ENCODE data around the gene LEKR1.

LEKR1 gene

DNA sequence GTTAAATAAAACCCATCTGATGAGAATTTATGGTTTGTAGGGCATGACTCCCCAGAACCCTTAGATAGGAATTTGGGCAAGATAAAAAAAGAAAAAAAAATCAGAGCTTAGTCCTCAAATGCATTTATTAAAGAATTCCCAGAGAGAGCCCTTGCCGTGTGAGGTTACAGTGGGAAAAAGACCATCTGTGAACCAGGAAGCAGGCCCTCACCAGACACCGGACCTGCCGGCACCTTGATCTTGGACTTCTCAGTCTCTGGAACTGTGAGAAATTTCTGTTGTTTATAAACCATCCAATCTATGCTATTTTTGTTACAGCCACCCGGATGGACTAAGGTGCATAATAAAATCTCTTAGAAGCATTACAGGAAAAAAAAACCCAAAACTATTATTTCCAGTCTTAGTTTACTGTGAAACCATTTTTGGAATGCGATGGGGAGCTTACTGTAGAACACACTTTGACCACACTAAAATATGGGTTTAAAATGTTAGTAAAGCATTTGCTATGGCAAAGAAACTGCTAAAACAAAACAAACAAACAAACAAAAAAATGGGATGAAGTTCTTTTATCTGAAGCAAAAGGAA is 72.2 kb downstream of the LEKR1 start:
- DNase-seq (no peak), ATAC-seq (ENCODE audit: insufficient read depth, low read depth) (no peak)
- no peak for TF ChIP-seq EZH2 (IDR thresholded peaks at IDR 0.05; ENCODE audit: borderline replicate concordance, low read depth, low read length, severe bottlenecking)
- TF ChIP-seq CTCF (IDR thresholded peaks at IDR 0.05; ENCODE audit: borderline replicate concordance, extremely low read depth, low read length, poor library complexity, severe bottlenecking): no peak
- Histone ChIP-seq H2AFZ (ENCODE audit: low read depth, low read length) (no peak overlapping the region), H3K4me3 (ENCODE audit: low read depth in 1 of 2, low read length in 2 of 2) (no peak overlapping the region), H3K36me3 (ENCODE audit: insufficient read depth, low read length) (no peaks in the 10 kb centered on the region), H4K20me1 (ENCODE audit: insufficient read depth, low read length) (no peaks in the 10 kb centered on the region), H3K9me3 (ENCODE audit: insufficient read depth, low read length, severe bottlenecking) (no peaks in the 10 kb centered on the region), H3K4me2 (ENCODE audit: insufficient read depth, low read length) (no peak overlapping the region), H3K27ac (ENCODE audit: low read length) (no peak overlapping the region), H3K9ac (ENCODE audit: low read depth, low read length) (no peak overlapping the region), H3K4me1 (ENCODE audit: insufficient read depth, low read length) (no peaks in the 10 kb centered on the region), H3K79me2 (ENCODE audit: insufficient read depth, low read length) (no peaks in the 10 kb centered on the region), H3K27me3 (ENCODE audit: insufficient read depth, low read length, poor library complexity) (no peaks in the 10 kb centered on the region)

DNA sequence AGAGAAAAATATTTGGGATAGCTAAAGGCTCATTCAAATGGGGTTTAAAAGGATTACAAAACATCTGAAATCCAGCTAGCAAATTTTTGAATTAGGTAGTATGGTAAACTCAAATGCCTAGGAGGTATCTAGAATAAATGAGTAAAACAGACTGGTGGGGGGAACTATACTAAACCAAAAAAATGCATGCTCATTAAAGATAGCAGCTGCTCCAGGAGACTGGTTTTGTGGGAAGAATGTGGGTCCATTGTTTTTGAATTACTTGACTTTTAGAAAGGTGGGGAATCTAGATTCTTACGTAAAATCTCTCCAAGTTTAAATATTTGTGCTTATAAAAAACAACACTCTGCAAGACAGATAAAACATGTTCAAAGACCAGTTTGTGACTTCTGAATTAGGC is 73.8 kb downstream of the LEKR1 start:
- no peaks in the 10 kb centered on the region for H3K79me2 ChIP-seq (ENCODE audit: insufficient read depth, low read length)
- H3K4me3 ChIP-seq (ENCODE audit: low read depth in 1 of 2, low read length in 2 of 2): no peak overlapping the region
- DNase-seq (no peak), ATAC-seq (ENCODE audit: insufficient read depth, low read depth) (no peak)
- no peak for TF ChIP-seq EZH2 (IDR thresholded peaks at IDR 0.05; ENCODE audit: borderline replicate concordance, low read depth, low read length, severe bottlenecking)
- TF ChIP-seq CTCF (IDR thresholded peaks at IDR 0.05; ENCODE audit: borderline replicate concordance, extremely low read depth, low read length, poor library complexity, severe bottlenecking): no peak
- no peaks in the 10 kb centered on the region for H3K9me3 ChIP-seq (ENCODE audit: insufficient read depth, low read length, severe bottlenecking)
- H3K27ac ChIP-seq (ENCODE audit: low read length): no peak overlapping the region
- H2AFZ ChIP-seq (ENCODE audit: low read depth, low read length): no peak overlapping the region
- no peak overlapping the region for H3K4me2 ChIP-seq (ENCODE audit: insufficient read depth, low read length)
- H3K4me1 ChIP-seq (ENCODE audit: insufficient read depth, low read length): no peaks in the 10 kb centered on the region
- H3K36me3 ChIP-seq (ENCODE audit: insufficient read depth, low read length): no peaks in the 10 kb centered on the region
- no peaks in the 10 kb centered on the region for H4K20me1 ChIP-seq (ENCODE audit: insufficient read depth, low read length)
- no peak overlapping the region for H3K9ac ChIP-seq (ENCODE audit: low read depth, low read length)
- no peaks in the 10 kb centered on the region for H3K27me3 ChIP-seq (ENCODE audit: insufficient read depth, low read length, poor library complexity)

DNA sequence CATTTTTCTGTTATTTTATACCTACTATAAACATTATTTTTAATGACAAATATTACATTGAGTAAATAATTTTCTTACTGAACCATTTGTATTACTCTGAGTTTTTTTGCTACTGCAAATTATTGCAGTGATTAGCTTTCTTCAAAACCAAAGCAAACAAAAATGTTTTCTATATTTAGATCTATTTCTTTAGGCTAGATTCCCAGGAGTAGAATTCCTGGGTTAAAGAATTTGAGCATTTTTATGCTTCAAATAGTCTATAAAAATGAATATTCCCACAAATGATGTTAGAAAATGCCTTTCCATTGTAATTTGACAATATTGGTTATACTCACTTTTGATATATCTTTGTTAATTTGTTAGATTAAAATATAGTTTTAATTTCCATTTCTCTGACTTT is 76.8 kb downstream of the LEKR1 start:
- Histone ChIP-seq H3K79me2 (ENCODE audit: insufficient read depth, low read length) (no peaks in the 10 kb centered on the region), H3K9ac (ENCODE audit: low read depth, low read length) (no peak overlapping the region), H3K4me1 (ENCODE audit: insufficient read depth, low read length) (no peaks in the 10 kb centered on the region), H3K9me3 (ENCODE audit: insufficient read depth, low read length, severe bottlenecking) (no peaks in the 10 kb centered on the region), H2AFZ (ENCODE audit: low read depth, low read length) (no peak overlapping the region), H3K4me3 (ENCODE audit: low read depth in 1 of 2, low read length in 2 of 2) (no peak overlapping the region), H3K36me3 (ENCODE audit: insufficient read depth, low read length) (no peaks in the 10 kb centered on the region), H3K4me2 (ENCODE audit: insufficient read depth, low read length) (no peak overlapping the region), H3K27me3 (ENCODE audit: insufficient read depth, low read length, poor library complexity) (no peaks in the 10 kb centered on the region), H3K27ac (ENCODE audit: low read length) (no peak overlapping the region), H4K20me1 (ENCODE audit: insufficient read depth, low read length) (no peaks in the 10 kb centered on the region)
- no peak for DNase-seq
- TF ChIP-seq CTCF (IDR thresholded peaks at IDR 0.05; ENCODE audit: borderline replicate concordance, extremely low read depth, low read length, poor library complexity, severe bottlenecking) (no peak), EZH2 (IDR thresholded peaks at IDR 0.05; ENCODE audit: borderline replicate concordance, low read depth, low read length, severe bottlenecking) (no peak)
- ATAC-seq (ENCODE audit: insufficient read depth, low read depth): no peak

DNA sequence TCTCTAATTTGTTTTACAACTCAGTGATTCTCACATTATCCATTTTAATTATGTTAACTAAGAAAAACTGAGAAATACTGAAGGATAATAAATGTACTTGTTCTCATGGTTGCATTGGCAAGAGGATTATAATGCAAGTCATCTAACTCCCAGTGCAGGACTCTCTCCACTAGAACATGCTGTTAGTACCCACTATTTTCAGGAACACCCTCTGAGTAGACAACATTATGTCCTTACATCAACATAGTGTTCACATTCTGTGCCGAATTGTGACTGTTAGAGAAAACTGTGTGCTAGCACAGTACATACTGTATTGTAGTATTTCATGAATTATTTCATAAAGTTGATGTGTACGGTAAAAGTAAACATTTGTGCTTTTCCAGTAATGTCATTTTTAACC is 80.1 kb downstream of the LEKR1 start:
- no peak overlapping the region for H2AFZ ChIP-seq (ENCODE audit: low read depth, low read length)
- no peaks in the 10 kb centered on the region for H3K9me3 ChIP-seq (ENCODE audit: insufficient read depth, low read length, severe bottlenecking)
- H3K4me1 ChIP-seq (ENCODE audit: insufficient read depth, low read length): no peaks in the 10 kb centered on the region

More for the DNA sequence above, 80.1 kb downstream of the LEKR1 start:
- DNase-seq (no peak), ATAC-seq (ENCODE audit: insufficient read depth, low read depth) (no peak)
- Histone ChIP-seq H3K27ac (ENCODE audit: low read length) (no peak overlapping the region), H3K4me2 (ENCODE audit: insufficient read depth, low read length) (no peak overlapping the region), H4K20me1 (ENCODE audit: insufficient read depth, low read length) (no peaks in the 10 kb centered on the region), H3K9ac (ENCODE audit: low read depth, low read length) (no peak overlapping the region), H3K4me3 (ENCODE audit: low read depth in 1 of 2, low read length in 2 of 2) (no peak overlapping the region), H3K27me3 (ENCODE audit: insufficient read depth, low read length, poor library complexity) (no peaks in the 10 kb centered on the region), H3K79me2 (ENCODE audit: insufficient read depth, low read length) (no peaks in the 10 kb centered on the region), H3K36me3 (ENCODE audit: insufficient read depth, low read length) (no peaks in the 10 kb centered on the region)
- TF ChIP-seq CTCF (IDR thresholded peaks at IDR 0.05; ENCODE audit: borderline replicate concordance, extremely low read depth, low read length, poor library complexity, severe bottlenecking): no peak
- TF ChIP-seq EZH2 (IDR thresholded peaks at IDR 0.05; ENCODE audit: borderline replicate concordance, low read depth, low read length, severe bottlenecking): no peak

Measured in DND-41 (cell line).